ENCODE measurements around the gene SUSD2. TPM values are rescaled to one million over a fixed set of nuclear protein-coding genes. Genes with fewer than 3 reads are reported as not detected.
"Not testable (repeated sequence)": the region's sequence is repeated elsewhere in the genome, so short reads cannot be mapped to it uniquely, and the experiment has no call there.

SUSD2 gene
- total RNA-seq, 1 donor from 2014 or later: 5.9 TPM

DNA sequence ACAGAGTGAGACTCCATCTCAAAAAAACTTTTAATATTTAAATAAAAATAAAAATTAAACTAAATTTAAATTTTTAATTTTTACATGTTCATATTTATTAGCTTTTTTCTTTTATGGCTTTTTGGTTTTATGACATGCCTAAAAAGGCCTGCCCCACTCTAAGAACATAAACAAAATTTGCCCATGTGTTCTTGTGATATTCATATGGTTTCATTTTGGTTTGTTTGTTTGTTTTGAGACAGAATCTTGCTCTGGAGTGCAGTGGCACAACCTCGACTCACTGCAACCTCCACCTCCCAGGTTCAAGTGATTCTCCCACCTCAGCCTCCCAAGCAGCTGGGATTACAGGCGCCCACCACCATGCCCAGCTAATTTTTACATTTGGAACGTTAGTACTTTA lies 27.7 kb downstream of the SUSD2 start:
- no peak for DNase-seq (ENCODE audit: low spot score)

DNA sequence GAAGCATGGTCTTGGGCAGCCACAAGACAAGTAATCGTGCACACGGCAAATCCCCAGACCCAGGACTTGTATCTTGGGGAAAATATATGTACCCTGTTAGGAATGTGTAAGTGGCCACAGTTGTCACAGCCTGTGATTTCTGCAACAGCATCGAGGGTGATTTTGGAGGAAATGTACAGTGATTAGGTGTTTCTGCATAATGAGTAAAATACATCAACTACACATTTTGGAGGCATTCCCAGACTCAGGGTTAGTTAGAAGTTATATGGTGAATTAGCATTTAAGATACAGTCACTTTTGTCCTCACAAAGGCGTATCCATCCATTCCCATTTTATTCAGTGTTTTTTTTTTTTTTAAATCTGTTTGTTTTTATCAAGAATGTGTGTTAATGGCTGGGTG lies 28.4 kb downstream of the SUSD2 start:
- no peak for DNase-seq (ENCODE audit: low spot score)

DNA sequence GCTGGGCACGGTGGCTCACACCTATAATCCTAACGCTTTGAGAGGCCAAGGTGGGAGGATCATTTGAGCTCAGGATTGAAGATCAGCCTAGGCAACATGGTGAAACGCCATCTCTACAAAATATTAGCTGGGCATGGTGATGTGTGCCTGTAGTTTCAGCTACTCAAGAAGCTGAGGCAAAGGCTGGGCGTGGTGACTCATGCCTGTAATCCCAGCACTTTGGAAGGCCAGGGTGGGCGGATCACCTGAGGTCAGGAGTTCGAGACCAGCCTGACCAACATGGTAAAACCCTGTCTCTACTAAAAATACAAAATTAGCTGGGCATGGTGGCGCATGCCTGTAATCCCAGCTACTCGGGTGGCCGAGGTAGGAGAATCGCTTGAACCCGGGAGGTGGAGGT lies 29.1 kb downstream of the SUSD2 start:
- DNase-seq (ENCODE audit: low spot score): not testable (repeated sequence)

DNA sequence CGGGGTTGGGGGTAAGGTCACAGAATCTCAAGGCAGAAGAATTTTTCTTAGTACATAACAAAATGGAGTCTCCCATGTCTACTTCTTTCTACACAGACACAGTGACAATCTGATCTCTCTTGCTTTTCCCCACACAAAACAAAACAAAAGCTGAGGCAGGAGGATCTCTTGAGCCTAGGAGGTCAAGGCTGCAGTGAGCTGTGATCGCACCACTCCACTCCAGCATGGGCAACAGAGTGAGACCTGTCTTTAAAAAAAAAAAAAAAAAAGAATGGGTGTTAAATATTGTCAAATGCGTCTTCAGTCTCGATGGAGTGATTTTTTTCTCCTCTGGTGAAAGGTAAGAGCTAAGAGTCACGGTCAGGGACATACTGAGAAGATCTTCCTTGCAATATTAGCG lies 30.4 kb downstream of the SUSD2 start:
- not testable (repeated sequence) for DNase-seq (ENCODE audit: low spot score)

DNA sequence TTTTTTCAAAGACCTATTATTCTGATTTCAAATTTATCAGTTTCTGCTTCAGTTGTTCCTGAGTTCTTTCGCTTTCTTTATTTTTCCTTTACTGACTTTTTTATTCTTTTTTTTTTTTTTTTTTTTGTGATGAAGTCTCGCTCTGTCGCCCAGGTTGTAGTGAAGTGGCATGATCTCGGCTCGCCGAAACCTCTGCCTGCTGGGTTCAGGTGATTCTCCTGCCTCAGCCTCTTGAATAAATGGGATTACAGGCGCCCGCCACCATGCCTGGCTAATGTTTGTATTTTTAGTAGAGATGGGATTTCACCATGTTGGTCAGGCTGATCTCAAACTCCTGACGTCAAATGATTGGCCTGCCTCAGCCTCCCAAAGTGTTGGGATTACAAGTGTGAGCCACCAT lies 31.8 kb downstream of the SUSD2 start:
- DNase-seq (ENCODE audit: low spot score): not testable (repeated sequence)

DNA sequence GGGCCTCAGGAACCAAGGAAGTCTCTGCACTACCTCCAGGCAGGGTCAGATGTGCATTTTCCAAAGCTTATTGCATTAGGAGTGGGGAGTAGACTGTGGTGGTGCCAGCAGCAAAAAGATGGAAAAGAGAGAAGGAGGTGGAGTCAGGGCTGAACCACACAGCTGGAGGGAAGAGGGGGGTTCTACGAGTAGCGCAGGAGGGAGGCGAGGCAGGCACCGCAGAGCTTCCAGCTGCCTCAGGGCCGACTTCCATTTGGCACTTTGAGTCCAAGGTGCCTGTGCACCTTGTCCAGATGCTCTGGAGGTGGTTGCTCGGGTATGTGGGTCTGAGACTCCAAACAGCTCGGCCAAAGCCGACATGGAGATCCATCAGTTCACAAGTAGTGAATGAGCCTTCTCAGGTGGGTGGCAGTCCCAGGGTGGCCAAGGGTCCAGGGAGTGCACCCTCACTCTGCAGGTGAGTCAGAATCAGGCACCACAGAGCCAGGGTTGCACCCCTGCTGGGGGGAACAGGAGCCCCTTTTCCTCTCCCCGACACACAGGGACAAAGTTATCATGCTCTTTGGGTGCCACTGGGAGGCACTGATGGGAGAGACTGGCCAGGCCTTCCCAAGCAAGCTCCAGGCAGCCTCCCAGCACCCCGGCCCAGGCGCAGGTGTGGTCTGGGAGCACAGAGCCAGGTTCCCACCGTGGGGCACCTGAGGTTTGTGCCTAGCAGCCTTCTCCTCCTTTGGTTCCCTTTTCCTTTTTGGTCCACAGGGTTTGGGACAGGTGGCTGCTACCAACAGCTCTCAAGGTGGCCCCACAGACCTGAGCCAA lies 33.4 kb downstream of the SUSD2 start:
- DNase-seq (ENCODE audit: low spot score): no peak

DNA sequence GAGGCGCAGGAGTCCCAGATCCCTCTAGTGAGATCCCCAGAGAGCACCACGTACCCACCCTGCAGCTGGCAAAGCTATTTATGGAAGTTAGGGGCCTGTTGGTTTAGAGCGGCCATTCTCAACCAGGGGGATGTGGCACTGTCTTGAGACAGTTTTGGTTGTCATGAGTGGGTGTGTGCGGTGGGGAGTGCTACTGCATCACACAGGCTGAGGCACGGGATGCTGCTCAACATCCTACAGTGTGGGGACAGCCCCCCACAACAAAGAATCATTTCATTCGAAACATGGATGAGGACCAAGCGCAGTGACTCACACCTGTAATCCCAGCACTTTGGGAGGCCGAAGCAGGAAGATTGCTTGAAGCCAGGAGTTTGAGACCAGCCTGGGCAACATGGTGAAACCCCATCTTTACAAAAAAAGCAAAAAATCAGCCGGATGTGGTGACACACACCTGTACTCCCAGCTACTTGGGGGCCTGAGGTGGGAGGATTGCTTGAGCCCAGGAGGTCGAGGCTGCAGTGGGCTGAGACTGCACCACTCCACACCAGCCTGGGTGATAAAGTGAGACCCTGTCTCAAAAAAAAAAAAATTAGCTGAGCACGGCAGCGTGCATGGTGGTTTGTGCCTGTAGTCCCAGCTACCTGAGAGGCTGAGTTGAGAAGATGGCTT lies 35.4 kb downstream of the SUSD2 start:
- DNase-seq (ENCODE audit: low spot score): no peak

DNA sequence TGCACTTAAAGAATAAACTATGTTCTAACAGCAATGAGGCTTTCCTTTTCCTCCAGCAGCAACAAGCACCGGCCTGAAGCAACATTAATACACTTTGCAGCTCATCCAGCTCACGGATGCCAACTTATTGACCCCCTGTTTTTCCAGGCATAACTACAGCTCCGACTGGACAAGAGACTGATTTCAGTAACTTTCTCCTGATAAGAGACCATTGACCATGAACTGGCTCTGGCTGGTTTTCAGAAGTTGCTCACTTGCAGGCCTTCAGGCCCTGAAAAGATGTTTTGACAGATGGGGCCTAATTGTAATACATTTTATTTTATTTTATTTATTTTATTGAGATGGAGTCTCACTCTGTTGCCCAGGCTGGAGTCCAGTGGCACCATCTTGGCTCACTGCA lies 36.1 kb downstream of the SUSD2 start:
- DNase-seq (ENCODE audit: low spot score): no peak

DNA sequence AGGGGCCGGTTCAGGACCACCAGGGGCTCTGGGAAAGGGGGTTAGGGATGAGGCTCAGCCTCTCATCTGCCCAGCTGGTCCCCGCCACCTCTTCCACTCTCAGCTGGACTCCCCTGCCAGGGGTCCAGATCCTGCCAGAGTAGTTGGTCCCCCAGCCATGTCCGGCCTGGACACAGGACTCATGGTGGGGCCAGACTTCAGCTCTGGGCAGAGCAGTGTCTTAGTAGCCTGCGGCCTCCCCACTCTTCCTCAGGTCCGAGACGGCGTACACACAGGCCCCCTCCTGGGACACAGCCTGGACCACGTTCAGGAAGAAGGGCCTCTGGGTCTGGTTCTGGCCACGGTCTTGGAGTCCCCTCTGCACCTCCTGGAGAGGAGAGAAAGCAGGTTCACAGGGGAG lies 38.5 kb downstream of the SUSD2 start:
- no peak for DNase-seq (ENCODE audit: low spot score)

DNA sequence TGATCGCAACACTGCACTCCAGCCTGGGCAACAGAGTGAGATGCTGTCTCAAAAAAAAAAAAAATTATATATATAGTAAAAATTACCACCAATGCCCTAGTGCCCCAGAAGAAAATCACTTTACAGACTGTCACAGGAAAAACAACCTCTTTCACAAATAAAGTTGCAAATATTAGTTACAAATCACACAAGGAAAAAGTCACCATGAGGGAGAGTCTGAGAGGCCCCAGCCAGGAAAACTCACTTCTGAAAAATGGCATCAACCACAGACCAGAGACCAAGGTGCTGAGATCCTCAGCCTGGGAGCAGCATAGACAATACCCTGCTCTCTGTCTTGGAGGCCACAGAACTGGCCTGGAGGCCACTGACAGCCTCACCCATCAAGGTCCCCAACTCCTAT lies 43.2 kb downstream of the SUSD2 start:
- DNase-seq (ENCODE audit: low spot score): no peak

DNA sequence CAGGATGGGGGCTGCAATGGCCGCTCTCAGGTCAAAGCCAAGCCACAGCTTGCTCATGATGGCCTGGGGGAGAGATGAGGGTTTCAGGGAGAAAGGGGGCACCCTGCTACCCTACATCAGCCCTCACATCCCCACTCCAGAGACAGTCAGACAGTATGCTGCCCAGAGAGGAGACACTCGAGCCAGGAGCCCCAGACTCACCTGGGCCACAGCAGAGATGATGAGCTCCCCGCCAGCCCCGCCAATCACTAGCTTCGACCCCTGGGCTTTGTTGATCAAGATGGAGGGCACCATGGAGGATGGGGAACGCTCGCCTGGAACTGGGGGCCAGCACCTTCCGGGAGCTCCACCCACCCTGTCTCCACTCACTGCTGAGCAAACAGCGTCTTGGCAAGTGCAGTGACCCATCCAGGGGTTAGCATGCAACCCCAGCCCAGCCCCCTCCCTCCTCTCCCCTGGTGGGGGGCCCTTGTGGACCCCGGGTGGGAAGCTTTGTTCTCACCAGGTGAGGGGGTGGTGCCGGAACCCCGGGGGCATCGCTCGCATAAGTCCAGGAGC lies 43.8 kb downstream of the SUSD2 start:
- no peak for DNase-seq (ENCODE audit: low spot score)

DNA sequence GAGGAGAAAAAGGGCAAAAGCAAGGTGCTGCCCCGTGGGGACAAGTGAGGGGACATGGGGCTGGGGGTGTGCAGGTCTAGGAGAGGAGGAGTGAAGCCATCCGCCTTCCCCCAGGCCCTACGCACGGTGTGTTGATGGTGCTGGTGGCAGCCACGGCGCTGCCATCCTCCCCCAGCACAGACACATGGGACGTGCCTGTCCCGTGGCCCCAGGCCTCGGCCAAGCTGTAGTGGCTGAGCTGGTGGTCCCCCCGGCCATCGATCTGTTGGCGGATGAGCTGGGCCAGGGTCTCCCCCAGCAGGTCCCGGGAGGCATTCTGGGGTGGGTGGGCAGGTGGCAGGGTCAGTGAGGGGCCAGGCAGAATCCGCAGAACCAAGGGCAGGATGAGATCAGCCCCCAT lies 44.7 kb downstream of the SUSD2 start:
- DNase-seq (ENCODE audit: low spot score): no peak

DNA sequence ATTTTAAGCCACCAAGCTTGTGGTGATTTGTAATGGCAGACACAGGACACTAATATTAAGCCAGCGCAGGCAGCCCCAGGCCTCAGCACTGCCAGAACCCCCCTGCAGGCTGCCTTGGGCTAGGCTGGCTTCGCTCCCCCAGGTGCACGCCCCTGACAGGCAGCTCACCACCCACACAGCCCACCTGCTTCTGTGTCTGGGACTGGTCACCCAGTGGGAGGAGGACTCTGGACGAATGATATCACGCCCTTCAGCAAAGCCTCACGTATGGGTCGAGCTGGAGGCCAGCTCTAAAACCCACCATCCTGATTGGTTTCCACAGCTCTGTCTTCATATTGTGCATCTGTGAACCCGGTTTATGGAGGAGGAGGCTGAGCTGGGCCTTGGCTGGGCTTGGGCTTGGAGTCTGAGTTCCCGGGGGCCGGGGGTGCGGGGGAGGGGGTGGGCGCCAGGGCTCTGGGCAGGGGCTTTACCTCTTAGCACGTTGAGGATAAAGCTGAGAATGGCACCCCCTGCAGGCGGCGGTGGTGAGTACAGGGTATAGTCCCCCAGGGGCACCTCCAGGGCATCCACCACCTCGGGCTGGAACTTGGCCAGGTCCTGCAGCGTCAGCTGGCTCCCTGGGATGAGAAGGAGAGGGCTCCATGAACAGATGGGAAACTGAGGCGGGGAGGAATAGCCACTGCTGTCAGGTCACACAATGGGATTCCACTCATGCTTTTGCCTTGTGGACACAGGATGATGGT lies 49.8 kb downstream of the SUSD2 start:
- no peak for DNase-seq (ENCODE audit: low spot score)

DNA sequence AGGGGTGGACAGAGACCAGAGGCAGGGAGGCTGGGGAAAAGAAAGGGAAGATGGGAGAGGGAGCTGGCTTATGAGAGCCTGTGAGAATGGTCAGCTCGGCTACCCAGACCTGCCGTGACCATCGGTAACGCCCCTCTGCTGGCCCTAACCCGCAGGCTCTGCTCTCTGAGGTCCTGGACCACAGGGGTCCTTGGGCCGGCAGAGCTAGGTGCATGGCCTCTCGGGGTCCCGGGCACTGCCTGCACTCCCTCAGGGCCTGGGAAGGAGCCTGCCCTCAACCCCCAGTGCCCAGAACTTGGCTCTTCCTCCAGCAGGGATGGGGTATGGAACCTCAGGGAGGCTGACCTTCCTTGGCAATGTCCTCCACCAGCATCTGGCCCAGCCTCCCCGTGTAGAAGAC lies 50.4 kb downstream of the SUSD2 start:
- DNase-seq (ENCODE audit: low spot score): no peak

DNA sequence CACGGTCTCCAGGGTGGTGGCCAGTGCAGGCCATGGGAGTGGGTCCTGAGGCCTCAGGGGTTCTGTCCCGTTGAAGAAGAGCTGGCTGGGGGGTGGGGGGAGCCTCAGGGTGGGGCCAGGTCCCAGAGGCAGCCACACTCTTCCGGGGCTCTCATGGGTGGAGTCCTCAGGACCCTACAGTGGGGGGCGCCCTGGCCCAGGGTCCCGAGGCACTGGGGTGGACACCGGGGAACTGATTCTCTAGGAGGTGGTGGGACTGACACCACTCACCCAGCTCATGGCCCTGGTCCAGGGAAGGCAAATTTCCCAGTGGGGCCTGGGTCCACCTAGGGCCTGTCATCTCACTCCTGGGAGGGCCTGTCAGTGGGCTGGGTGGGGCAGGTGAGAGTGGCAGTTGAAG lies 50.8 kb downstream of the SUSD2 start:
- no peak for DNase-seq (ENCODE audit: low spot score)

DNA sequence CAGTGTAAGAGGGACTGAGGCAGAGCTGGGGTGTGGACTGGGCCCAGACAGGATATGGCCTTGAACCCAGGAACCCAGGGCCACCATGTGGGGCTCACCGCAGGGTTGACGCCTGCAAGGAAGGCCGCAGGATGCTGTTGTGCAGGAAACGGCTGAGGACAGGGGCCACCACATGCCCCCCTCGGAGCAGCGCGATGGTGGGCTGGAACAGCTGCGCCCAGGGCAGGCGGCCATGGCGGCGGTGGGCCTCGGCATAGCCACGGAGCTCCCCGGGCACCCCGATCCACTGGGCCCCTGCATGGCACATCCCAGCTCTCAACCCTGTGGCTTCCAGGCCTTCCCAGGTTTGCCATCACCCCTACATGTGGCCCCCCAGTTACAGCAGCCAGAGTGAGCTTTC lies 51.4 kb downstream of the SUSD2 start:
- DNase-seq (ENCODE audit: low spot score): no peak

DNA sequence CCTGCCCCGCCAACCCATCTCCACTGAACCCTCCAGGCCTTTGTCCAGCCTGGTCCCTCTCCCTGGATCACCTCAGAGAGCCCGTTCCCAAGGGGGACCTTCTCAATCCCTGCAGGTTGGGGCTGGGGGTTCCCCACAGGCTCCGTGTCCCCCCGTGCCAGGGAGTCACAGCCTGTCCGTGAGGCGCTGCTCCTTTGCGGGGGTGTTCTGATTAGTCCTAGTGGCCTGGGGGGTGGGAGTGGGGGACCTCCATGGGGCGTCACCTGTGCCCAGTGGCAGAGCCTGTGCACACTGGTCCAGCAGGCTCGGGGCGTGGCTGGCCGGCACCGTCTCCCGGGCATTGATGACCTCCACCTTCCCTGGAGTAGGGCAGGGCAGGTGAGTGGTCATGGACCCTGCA lies 51.9 kb downstream of the SUSD2 start:
- DNase-seq (ENCODE audit: low spot score): no peak

DNA sequence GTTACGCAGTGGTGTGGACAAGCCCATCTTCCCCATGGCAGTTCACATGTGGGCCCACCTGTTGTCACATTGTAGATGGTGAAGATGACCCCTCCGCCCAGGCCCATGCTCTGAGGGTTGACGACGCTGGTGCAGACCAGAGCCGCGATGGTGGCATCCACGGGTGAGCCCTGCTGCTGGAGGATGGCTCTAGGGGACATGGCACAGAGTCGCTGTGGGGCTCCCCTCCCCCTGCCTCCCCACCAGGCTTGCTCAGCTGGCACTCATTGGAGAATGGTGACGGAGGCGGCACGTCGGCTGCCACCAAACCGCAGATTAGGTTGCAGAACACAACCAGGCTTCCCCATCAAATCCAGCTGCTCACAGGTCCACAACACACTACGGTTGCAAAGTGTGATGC lies 52.5 kb downstream of the SUSD2 start:
- no peak for DNase-seq (ENCODE audit: low spot score)

DNA sequence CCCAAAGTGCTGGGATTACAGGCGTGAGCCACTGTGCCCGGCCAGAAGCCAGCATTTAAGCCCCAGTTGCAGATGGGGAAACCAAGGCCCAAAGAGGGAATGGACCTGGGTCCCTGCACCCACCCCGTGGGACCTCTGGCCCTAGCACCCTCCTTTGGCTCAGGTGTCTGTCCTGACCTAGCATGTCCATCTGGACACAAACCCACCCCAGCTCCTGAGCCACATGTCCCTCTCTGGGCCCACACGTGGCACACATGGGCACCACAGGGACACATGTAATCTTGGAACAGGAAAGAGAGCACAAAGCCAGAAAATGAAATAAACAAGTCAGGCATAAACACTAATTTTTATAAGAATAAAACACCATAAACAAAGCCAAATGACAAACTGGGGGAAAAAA lies 54.0 kb downstream of the SUSD2 start:
- no peak for DNase-seq (ENCODE audit: low spot score)

DNA sequence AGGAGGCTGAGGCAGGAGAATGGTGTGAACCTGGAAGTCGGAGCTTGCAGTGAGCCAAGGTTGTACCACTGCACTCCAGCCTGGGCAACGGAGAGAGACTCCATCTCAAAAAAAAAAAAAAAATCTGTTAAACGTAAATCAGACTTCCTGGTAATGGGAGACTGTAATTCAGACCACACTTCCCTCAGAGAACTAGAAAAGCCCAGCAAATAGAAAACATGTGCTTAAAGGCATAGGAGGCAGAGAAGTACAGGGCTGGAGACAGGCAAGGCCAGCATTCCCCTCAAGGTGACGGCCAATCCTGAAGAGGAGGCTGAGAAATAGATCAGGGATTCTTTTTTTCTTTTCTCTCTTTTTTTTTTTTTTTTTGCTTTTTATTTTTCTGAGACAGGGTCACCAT lies 55.4 kb downstream of the SUSD2 start:
- no peak for DNase-seq (ENCODE audit: low spot score)

DNA sequence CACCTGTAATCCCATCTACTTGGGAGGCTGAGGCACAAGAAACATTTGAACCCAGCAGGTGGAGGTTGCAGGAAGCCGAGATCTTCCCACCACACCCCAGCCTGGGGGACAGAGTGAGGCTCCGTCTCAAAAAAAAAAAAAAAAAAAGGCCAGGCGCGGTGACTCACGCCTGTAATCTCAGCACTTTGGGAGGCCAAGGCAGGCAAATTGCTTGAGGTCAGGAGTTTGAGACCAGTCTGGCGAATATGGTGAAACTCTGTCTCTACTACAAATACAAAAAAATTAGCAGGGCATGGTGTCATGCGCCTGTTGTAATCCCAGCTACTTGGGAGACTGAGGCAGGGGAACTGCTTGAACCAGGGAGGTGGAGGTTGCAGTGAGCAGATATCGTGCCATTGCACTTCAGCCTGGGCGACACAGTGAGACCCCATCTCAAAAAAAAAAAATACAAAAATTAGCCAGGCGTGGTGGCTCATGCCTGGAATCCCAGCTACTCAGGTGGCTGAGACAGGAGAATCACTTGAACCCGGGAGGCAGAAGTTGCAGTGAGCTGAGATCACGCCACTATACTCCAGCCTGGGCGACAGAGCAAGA lies 56.9 kb downstream of the SUSD2 start:
- DNase-seq (ENCODE audit: low spot score): not testable (repeated sequence)
